PC-3 (cell line): ENCODE measurements around the gene RWDD3. TPM values are rescaled to one million over a fixed set of nuclear protein-coding genes. Genes with fewer than 3 reads are reported as not detected.

ENCODE experiments used
- ATAC-seq: fragments of 200-7000 bp; cut with Tn5 transposase; 2 replicates; pipeline ENCODE4 v1.9.1; 2020; ENCODE audit warnings: mild to moderate bottlenecking, moderate library complexity
- BruUV-seq: library from RNA; stranded (reverse); fragments of 400-500 nt; replicated peaks from 2 replicates; lab custom pipeline; 2021; lab: Mats Ljungman, UMichigan
- CTCF ChIA-PET: fragments of 300-600 bp; sonication (Branson Sonifier 250); formaldehyde crosslinking; loops from one replicate; lab custom pipeline; 2022; ENCODE audit warnings: antibody characterized with exemption; lab: Charles Lee
- POLR2A ChIA-PET: fragments of 300-600 bp; sonication (Branson Sonifier 250); formaldehyde crosslinking; loops from one replicate; lab custom pipeline; 2022; ENCODE audit warnings: antibody characterized with exemption; ENCODE audit not compliant: unreplicated experiment; lab: Charles Lee
- DNase-seq: peaks from one replicate; pipeline ENCODE4 v3.0.0-alpha.2; 2015
- H2AFZ ChIP-seq: fragments of 300-600 bp; sonication (generic); 2 replicates; pipeline ENCODE4 v1.6.0; 2016; ENCODE audit warnings: antibody characterized with exemption, low read length
- H3F3A ChIP-seq: fragments of 300-600 bp; sonication (generic); one replicate; pipeline ENCODE4 v1.6.0; 2017; ENCODE audit warnings: antibody characterized with exemption, low read length, control low read depth, mild to moderate bottlenecking; ENCODE audit not compliant: unreplicated experiment
- H3K27ac ChIP-seq: fragments of 300-600 bp; sonication (generic); 2 replicates; pipeline ENCODE4 v1.5.1; 2016; ENCODE audit warnings: mild to moderate bottlenecking, low read length
- H3K27me3 ChIP-seq: fragments of 300-600 bp; sonication (generic); 2 replicates; pipeline ENCODE4 v1.6.1; 2016; ENCODE audit warnings: low read length, mixed read lengths
- H3K36me3 ChIP-seq: fragments of 300-600 bp; sonication (generic); 2 replicates; pipeline ENCODE4 v1.6.1; 2016; ENCODE audit warnings: low read depth, mixed run types, low read length, mixed read lengths
- H3K4me1 ChIP-seq: fragments of 300-600 bp; sonication (generic); 2 replicates; pipeline ENCODE4 v1.5.1; 2016; ENCODE audit warnings: low read length; ENCODE audit not compliant: insufficient read depth
- H3K4me2 ChIP-seq: fragments of 300-600 bp; sonication (generic); 2 replicates; pipeline ENCODE4 v1.6.0; 2016; ENCODE audit warnings: low read length
- H3K4me3 ChIP-seq: fragments of 300-600 bp; sonication (generic); 2 replicates; pipeline ENCODE4 v1.5.1; 2016; ENCODE audit warnings: mild to moderate bottlenecking, low read length, mixed read lengths
- H3K79me2 ChIP-seq: fragments of 300-600 bp; sonication (generic); 2 replicates; pipeline ENCODE4 v1.6.1; 2017; ENCODE audit warnings: low read length, mixed read lengths
- H3K9ac ChIP-seq: fragments of 300-600 bp; sonication (generic); 2 replicates; pipeline ENCODE4 v1.6.0; 2016; ENCODE audit warnings: mild to moderate bottlenecking, low read length
- H3K9me2 ChIP-seq: fragments of 300-600 bp; sonication (generic); replicated peaks from 2 replicates; pipeline ENCODE4 v1.6.1; 2016; ENCODE audit warnings: mixed run types, low read length, mixed read lengths
- H3K9me3 ChIP-seq: fragments of 300-600 bp; sonication (generic); 2 replicates; pipeline ENCODE4 v1.6.1; 2016; ENCODE audit warnings: low read length, mixed read lengths
- H4K20me1 ChIP-seq: fragments of 300-600 bp; sonication (generic); 2 replicates; pipeline ENCODE4 v1.6.1; 2016; ENCODE audit warnings: low read length, mixed read lengths
- EZH2 ChIP-seq: fragments of 300-600 bp; sonication (generic); IDR thresholded peaks from one replicate; pipeline ENCODE4 v1.6.1; 2017; ENCODE audit warnings: antibody characterized with exemption, mild to moderate bottlenecking, low read length; ENCODE audit not compliant: unreplicated experiment
- EZH2phosphoT487 ChIP-seq: fragments of 300-600 bp; sonication (generic); IDR thresholded peaks from 2 replicates; pipeline ENCODE4 v1.6.1; 2018; ENCODE audit warnings: mild to moderate bottlenecking, antibody characterized with exemption, low read length, borderline replicate concordance
- intact Hi-C: fragments of 100-400 bp; cut with micrococcal nuclease; formaldehyde crosslinking; loops from 2 replicates; pipeline ENCODE4 v1.9.0; 2023
- total RNA-seq: library from RNA; depleted of rRNA; stranded (reverse); fragments of >200 nt; gene quantifications from 2 replicates; pipeline ENCODE4 v1.2.3, GENCODE V29; 2014
- TF ChIP-seq, protein P1 (sequence below): fragments of 300-600 bp; sonication (generic); conservative IDR thresholded peaks from 2 replicates; pipeline ENCODE4 v1.5.1; 2017; ENCODE audit warnings: antibody characterized with exemption, low read depth, mild to moderate bottlenecking, low read length

The RWDD3 gene
- total RNA-seq, 1 experiment from 2014 or later, result 10.4 TPM

DNA sequence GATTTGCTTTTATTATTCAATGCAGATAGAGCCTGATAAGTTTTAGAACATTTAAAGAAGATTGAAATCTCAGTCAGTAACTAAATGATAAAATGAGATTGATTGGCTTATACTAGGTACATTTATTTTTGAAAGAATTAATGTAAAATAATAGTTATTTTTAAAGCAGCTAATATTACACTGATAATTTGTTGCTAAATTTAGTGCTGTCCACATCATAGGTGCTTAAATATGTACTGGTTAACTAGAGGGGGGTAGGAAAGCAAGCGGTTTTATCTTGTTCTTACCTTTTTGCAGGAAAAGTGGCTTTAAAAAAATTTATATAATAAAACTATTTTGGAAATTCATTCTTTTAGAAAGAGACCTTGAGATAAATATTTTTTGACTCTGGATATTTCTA, 40.4 kb upstream of the RWDD3 start:
- Histone ChIP-seq H3K9me2 (no peaks in the 10 kb centered on the region), H3K9me3 (no peaks in the 10 kb centered on the region), H2AFZ (no peak overlapping the region), H4K20me1 (no peaks in the 10 kb centered on the region), H3K27ac (no peak overlapping the region), H3F3A (no peaks in the 10 kb centered on the region), H3K4me1 (peaks cover 4% of the 10 kb centered on the region; the same call in 1 of the 2 replicates), H3K4me2 (no peak overlapping the region), H3K36me3 (no peaks in the 10 kb centered on the region), H3K4me3 (no peak overlapping the region), H3K27me3 (no peaks in the 10 kb centered on the region), H3K9ac (no peak overlapping the region), H3K79me2 (no peaks in the 10 kb centered on the region)
- ChIA-PET POLR2A (no interaction called here), CTCF (no interaction called here)
- ATAC-seq (no peak), DNase-seq (no peak)
- intact Hi-C loops, result no loop called here
- TF ChIP-seq EZH2 (no peak), EZH2phosphoT487 (no peak)
- TF ChIP-seq, protein P1, sequence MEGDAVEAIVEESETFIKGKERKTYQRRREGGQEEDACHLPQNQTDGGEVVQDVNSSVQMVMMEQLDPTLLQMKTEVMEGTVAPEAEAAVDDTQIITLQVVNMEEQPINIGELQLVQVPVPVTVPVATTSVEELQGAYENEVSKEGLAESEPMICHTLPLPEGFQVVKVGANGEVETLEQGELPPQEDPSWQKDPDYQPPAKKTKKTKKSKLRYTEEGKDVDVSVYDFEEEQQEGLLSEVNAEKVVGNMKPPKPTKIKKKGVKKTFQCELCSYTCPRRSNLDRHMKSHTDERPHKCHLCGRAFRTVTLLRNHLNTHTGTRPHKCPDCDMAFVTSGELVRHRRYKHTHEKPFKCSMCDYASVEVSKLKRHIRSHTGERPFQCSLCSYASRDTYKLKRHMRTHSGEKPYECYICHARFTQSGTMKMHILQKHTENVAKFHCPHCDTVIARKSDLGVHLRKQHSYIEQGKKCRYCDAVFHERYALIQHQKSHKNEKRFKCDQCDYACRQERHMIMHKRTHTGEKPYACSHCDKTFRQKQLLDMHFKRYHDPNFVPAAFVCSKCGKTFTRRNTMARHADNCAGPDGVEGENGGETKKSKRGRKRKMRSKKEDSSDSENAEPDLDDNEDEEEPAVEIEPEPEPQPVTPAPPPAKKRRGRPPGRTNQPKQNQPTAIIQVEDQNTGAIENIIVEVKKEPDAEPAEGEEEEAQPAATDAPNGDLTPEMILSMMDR, result no peak
- BruUV-seq, result no TSS peak

DNA sequence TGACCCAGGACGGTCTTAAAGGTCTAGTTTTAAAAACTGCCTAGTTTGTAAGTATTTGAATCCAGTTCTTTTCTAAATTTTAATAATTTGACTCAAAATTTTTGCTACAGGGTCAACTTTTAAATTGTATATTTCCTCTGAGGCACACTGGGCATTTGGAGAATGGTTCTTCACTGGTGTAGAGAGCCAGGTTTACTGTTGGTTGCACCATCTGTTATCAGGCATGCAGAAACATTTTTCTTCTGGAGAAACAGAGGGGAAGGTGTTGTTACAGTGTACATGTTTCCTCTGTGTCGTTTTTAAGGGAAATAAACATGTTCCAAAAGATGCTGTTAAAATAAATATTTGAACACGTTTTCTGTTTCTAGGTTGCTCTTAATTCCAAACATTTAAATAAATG, 39.0 kb upstream of the RWDD3 start:
- H3K4me2 ChIP-seq, result no peak overlapping the region
- H3K27me3 ChIP-seq, result no peaks in the 10 kb centered on the region
- H3K36me3 ChIP-seq, result no peaks in the 10 kb centered on the region
- H2AFZ ChIP-seq, result no peak overlapping the region
- no peaks in the 10 kb centered on the region for H3K9me2 ChIP-seq
- H4K20me1 ChIP-seq, result no peaks in the 10 kb centered on the region
- H3K4me1 ChIP-seq, result peaks cover 4% of the 10 kb centered on the region; the same call in 1 of the 2 replicates
- no peak overlapping the region for H3K4me3 ChIP-seq
- intact Hi-C loops, result no loop called here
- BruUV-seq, result no TSS peak
- POLR2A ChIA-PET, result no interaction called here
- no peaks in the 10 kb centered on the region for H3K79me2 ChIP-seq
- H3K9me3 ChIP-seq, result no peaks in the 10 kb centered on the region
- CTCF ChIA-PET, result no interaction called here
- DNase-seq (no peak), ATAC-seq (no peak)
- no peaks in the 10 kb centered on the region for H3F3A ChIP-seq
- no peak overlapping the region for H3K27ac ChIP-seq
- TF ChIP-seq EZH2, result no peak
- no peak for TF ChIP-seq EZH2phosphoT487
- TF ChIP-seq, protein P1, result no peak
- H3K9ac ChIP-seq, result no peak overlapping the region

DNA sequence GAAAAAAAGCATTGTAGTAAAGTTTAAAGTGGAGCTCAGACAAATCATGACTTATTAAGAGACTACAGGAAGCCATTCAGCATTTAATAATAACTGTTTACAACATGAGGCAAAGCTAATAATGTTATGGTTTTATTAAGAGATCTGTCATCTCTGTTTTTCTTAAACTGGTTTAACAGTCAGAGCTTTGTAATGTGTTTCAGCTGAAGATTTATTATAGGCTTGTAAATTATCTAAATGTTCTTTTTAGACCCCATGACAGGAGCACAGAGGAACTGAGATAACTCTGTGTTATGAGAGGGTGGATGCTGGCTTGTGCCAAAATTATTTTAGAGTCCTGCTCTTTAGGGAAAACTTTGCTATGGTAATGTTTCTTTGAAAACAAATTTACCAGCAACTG, 38.0 kb upstream of the RWDD3 start:
- ChIA-PET POLR2A (interaction anchor here (0.6 kb wide), 2 partner anchors 11 to 31 kb away, joined by 3 to 5 read pairs; no protein-coding TSS in a partner anchor), CTCF (no interaction called here)

More for the DNA sequence above, 38.0 kb upstream of the RWDD3 start:
- H3K79me2 ChIP-seq, result no peaks in the 10 kb centered on the region
- BruUV-seq, result no TSS peak
- no peak overlapping the region for H2AFZ ChIP-seq
- DNase-seq (no peak), ATAC-seq (peak; percentile 56)
- no peaks in the 10 kb centered on the region for H3K9me2 ChIP-seq
- H3K27ac ChIP-seq, result no peak overlapping the region
- H3K4me3 ChIP-seq, result no peak overlapping the region
- no peaks in the 10 kb centered on the region for H3F3A ChIP-seq
- no peaks in the 10 kb centered on the region for H3K9me3 ChIP-seq
- no peak overlapping the region for H3K9ac ChIP-seq
- H3K27me3 ChIP-seq, result no peaks in the 10 kb centered on the region
- intact Hi-C loops, result no loop called here
- H4K20me1 ChIP-seq, result no peaks in the 10 kb centered on the region
- TF ChIP-seq, protein P1, result no peak
- no peak for TF ChIP-seq EZH2phosphoT487
- TF ChIP-seq EZH2, result no peak
- H3K36me3 ChIP-seq, result no peaks in the 10 kb centered on the region
- no peak overlapping the region for H3K4me2 ChIP-seq
- peaks cover 4% of the 10 kb centered on the region; the same call in 1 of the 2 replicates for H3K4me1 ChIP-seq
